HepG2 (cell line): ENCODE measurements around the gene PLAGL2.

Experiments
- EP300 ChIP-seq, 3 experiments: sonication (generic) in 1 of 3; formaldehyde crosslinking in 1 of 3; IDR thresholded peaks; 2 replicates each; pipeline versions ENCODE4 v1.5.1 to v1.6.1; 2011 to 2020; ENCODE audit warnings: low read depth in 2 of 3, low read length in 2 of 3, borderline replicate concordance in 1 of 3, improper control_type of control experiment in 1 of 3, mild to moderate bottlenecking in 1 of 3, missing genetic modification reagents in 1 of 3, moderate library complexity in 1 of 3
- GATAD2A ChIP-seq: IDR thresholded peaks from 2 replicates; pipeline ENCODE4 v1.6.1; 2016
- MEIS1 ChIP-seq: sonication (generic); formaldehyde crosslinking; IDR thresholded peaks from 2 replicates; pipeline ENCODE4 v1.9.0; 2021; ENCODE audit warnings: mild to moderate bottlenecking, missing genetic modification reagents, moderate library complexity, borderline replicate concordance
- MXI1 ChIP-seq: IDR thresholded peaks from 3 replicates; pipeline ENCODE4 v1.6.1; 2012; ENCODE audit warnings: low read depth, low read length, inconsistent platforms, borderline replicate concordance
- MYC ChIP-seq: sonication (generic); formaldehyde crosslinking; IDR thresholded peaks from 2 replicates; pipeline ENCODE4 v1.9.0; 2021; ENCODE audit warnings: missing genetic modification reagents, borderline replicate concordance
- NONO ChIP-seq, 2 experiments: fragments of 450-650 bp in 1 of 2; sonication (generic) in 1 of 2; formaldehyde crosslinking in 1 of 2; IDR thresholded peaks in 1 of 2; conservative IDR thresholded peaks in 1 of 2; 2 replicates each; pipeline versions ENCODE4 v1.6.1 to v1.8.0; 2017 to 2022; ENCODE audit warnings: mild to moderate bottlenecking in 1 of 2, missing genetic modification reagents in 1 of 2, moderate library complexity in 1 of 2
- RAD21 ChIP-seq: fragments of 450-650 bp; formaldehyde crosslinking; IDR thresholded peaks from 2 replicates; pipeline ENCODE4 v1.5.0; 2020; ENCODE audit warnings: mild to moderate bottlenecking
- SMARCE1 ChIP-seq: fragments of 450-650 bp; IDR thresholded peaks from 2 replicates; pipeline ENCODE4 v1.6.1; 2017; ENCODE audit warnings: borderline replicate concordance
- TF ChIP-seq, protein P1 (sequence below): sonication (generic); formaldehyde crosslinking; IDR thresholded peaks from 2 replicates; pipeline ENCODE4 v1.4.0; 2020; ENCODE audit warnings: missing genetic modification reagents
- TF ChIP-seq, protein P2 (sequence below): IDR thresholded peaks from 2 replicates; pipeline ENCODE4 v1.6.1; 2018; ENCODE audit warnings: missing genetic modification reagents, mild to moderate bottlenecking, missing compliant biosample characterization
- TF ChIP-seq, protein P3 (sequence below): sonication (generic); formaldehyde crosslinking; IDR thresholded peaks from 2 replicates; pipeline ENCODE4 v1.8.0; 2022; ENCODE audit warnings: mild to moderate bottlenecking, missing genetic modification reagents, moderate library complexity
- TF ChIP-seq, protein P4 (sequence below): sonication (generic); formaldehyde crosslinking; IDR thresholded peaks from 2 replicates; pipeline ENCODE4 v1.8.1; 2023; ENCODE audit warnings: mild to moderate bottlenecking, missing genetic modification reagents, borderline replicate concordance

DNA sequence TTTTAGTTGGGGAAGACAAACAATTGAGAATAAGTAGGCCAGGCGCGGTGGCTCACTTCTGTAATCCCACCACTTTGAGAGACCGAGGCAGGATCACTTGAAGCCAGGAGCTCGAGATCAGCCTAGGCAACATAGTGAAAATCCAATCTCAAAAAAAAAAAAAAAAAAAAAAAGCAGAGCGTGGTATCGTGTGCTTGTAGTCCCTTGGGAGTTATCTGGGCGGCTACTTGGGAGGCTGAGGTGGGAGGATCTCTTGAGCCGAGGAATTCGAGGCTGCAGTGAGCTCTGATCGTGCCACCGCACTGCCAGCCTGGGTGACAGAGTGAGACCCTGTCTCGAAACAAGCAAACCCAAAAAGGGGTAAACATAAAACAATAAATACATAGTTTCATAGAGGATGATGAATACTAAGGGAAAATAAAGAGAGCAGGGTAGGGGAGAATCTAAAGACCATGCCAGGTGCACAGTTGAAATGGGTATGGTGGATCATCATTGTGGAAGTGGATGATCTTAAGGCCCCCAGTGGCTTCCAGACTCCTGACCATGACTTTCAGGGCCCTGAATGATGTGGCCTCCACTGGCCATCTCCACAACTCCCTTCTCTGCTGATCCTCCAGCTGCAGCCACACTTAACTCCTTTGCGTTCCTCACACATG lies 1.1 kb upstream of the PLAGL2 start:
- TF ChIP-seq SMARCE1 (no peak), RAD21 (CRISPR knock-in tag) (no peak), MEIS1 (no peak), MYC (CRISPR knock-in tag) (no peak), MXI1 (no peak), GATAD2A (CRISPR knock-in tag) (no peak), EP300 (IDR thresholded peaks at IDR 0.05; ENCODE audit: low read depth in 2 of 2, low read length in 2 of 2) (no peak), EP300 (CRISPR knock-in tag; IDR thresholded peaks at IDR 0.05; ENCODE audit: borderline replicate concordance) (no peak), NONO (IDR thresholded peaks at IDR 0.05) (no peak), NONO (CRISPR knock-in tag; conservative IDR thresholded peaks at IDR 0.05) (no peak)
- TF ChIP-seq, protein P1, sequence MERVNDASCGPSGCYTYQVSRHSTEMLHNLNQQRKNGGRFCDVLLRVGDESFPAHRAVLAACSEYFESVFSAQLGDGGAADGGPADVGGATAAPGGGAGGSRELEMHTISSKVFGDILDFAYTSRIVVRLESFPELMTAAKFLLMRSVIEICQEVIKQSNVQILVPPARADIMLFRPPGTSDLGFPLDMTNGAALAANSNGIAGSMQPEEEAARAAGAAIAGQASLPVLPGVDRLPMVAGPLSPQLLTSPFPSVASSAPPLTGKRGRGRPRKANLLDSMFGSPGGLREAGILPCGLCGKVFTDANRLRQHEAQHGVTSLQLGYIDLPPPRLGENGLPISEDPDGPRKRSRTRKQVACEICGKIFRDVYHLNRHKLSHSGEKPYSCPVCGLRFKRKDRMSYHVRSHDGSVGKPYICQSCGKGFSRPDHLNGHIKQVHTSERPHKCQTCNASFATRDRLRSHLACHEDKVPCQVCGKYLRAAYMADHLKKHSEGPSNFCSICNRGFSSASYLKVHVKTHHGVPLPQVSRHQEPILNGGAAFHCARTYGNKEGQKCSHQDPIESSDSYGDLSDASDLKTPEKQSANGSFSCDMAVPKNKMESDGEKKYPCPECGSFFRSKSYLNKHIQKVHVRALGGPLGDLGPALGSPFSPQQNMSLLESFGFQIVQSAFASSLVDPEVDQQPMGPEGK (CRISPR knock-in tag): no peak
- TF ChIP-seq, protein P2, sequence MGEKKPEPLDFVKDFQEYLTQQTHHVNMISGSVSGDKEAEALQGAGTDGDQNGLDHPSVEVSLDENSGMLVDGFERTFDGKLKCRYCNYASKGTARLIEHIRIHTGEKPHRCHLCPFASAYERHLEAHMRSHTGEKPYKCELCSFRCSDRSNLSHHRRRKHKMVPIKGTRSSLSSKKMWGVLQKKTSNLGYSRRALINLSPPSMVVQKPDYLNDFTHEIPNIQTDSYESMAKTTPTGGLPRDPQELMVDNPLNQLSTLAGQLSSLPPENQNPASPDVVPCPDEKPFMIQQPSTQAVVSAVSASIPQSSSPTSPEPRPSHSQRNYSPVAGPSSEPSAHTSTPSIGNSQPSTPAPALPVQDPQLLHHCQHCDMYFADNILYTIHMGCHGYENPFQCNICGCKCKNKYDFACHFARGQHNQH (CRISPR knock-in tag): no peak
- TF ChIP-seq, protein P3, sequence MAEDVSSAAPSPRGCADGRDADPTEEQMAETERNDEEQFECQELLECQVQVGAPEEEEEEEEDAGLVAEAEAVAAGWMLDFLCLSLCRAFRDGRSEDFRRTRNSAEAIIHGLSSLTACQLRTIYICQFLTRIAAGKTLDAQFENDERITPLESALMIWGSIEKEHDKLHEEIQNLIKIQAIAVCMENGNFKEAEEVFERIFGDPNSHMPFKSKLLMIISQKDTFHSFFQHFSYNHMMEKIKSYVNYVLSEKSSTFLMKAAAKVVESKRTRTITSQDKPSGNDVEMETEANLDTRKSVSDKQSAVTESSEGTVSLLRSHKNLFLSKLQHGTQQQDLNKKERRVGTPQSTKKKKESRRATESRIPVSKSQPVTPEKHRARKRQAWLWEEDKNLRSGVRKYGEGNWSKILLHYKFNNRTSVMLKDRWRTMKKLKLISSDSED: no peak
- TF ChIP-seq, protein P4, sequence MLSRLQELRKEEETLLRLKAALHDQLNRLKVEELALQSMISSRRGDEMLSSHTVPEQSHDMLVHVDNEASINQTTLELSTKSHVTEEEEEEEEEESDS (CRISPR knock-in tag): no peak
